AG04449 (cell line): Measurements from ENCODE around the gene MALRD1.
A peak's percentile ranks its signal among the peaks of the same experiment; 100 is the strongest.

Source experiments
- CTCF ChIA-PET: fragments of 350-600 bp; formaldehyde crosslinking; extraction: SDS; loops from one replicate; lab custom pipeline; 2021; ENCODE audit warnings: antibody characterized with exemption; lab: Yijun Ruan, JAX
- POLR2A ChIA-PET: fragments of 400-600, 350-600 bp; formaldehyde crosslinking; extraction: SDS; loops from one replicate; lab custom pipeline; 2020; ENCODE audit warnings: antibody characterized with exemption, inconsistent platforms; lab: Yijun Ruan, JAX
- DNase-seq: peaks from one replicate; pipeline ENCODE4 v3.0.0-alpha.2; 2010; ENCODE audit warnings: low read depth, low spot score
- H3K4me3 ChIP-seq: 2 replicates; pipeline ENCODE4 v1.5.1; 2011; ENCODE audit warnings: low read depth, mild to moderate bottlenecking, control low read depth, low read length
- CTCF ChIP-seq: IDR thresholded peaks from one replicate; pipeline ENCODE4 v1.5.1; 2011; ENCODE audit warnings: mild to moderate bottlenecking, moderate library complexity, low read length, control low read depth, inconsistent platforms; ENCODE audit not compliant: insufficient read depth; ENCODE audit errors: missing control alignments

Gene MALRD1

GRCh38 chr10:19638182-19638895 is 589.7 kb downstream of the MALRD1 start:
- DNase-seq = peak; percentile 21
- ChIA-PET POLR2A (no interaction called here), CTCF (no interaction called here)
- no peak for TF ChIP-seq CTCF
- no peak overlapping the region for H3K4me3 ChIP-seq

- no peak overlapping the region for H3K4me3 ChIP-seq
- ChIA-PET POLR2A (no interaction called here), CTCF (no interaction called here)
- no peak for TF ChIP-seq CTCF
- no peak for DNase-seq
Measured at GRCh38 chr10:19638896-19639233, 590.3 kb downstream of the MALRD1 start.

GRCh38 chr10:19640566-19641263 is 592.1 kb downstream of the MALRD1 start:
- POLR2A ChIA-PET = no interaction called here
- TF ChIP-seq CTCF = no peak
- CTCF ChIA-PET = no interaction called here
- no peak for DNase-seq
- H3K4me3 ChIP-seq = no peak overlapping the region

GRCh38 chr10:19651549-19651948 is 602.9 kb downstream of the MALRD1 start:
- no peak for TF ChIP-seq CTCF
- peak; percentile 34 for DNase-seq
- CTCF ChIA-PET = no interaction called here
- H3K4me3 ChIP-seq = no peak overlapping the region
- POLR2A ChIA-PET = no interaction called here

- POLR2A ChIA-PET = no interaction called here
- H3K4me3 ChIP-seq = no peak overlapping the region
- CTCF ChIA-PET = no interaction called here
- no peak for TF ChIP-seq CTCF
- DNase-seq = no peak
Measured at GRCh38 chr10:19652750-19653149, 604.1 kb downstream of the MALRD1 start.

GRCh38 chr10:19653931-19654330 is 605.3 kb downstream of the MALRD1 start:
- no peak for TF ChIP-seq CTCF
- ChIA-PET POLR2A (no interaction called here), CTCF (no interaction called here)
- H3K4me3 ChIP-seq = no peak overlapping the region
- DNase-seq = no peak
